ENCODE results near the gene NOMO2.
"Not testable (repeated sequence)": the region's sequence is repeated elsewhere in the genome, so short reads cannot be mapped to it uniquely, and the experiment has no call there.

Gene NOMO2

GRCh38 chr16:18575298-18575917 lies 13.5 kb upstream of the NOMO2 start:
- not testable (repeated sequence) for DNase-seq (ENCODE audit: low read depth)

- DNase-seq (ENCODE audit: low read depth), result not testable (repeated sequence)
Observed at GRCh38 chr16:18573887-18574286, 12.0 kb upstream of the NOMO2 start.

DNA sequence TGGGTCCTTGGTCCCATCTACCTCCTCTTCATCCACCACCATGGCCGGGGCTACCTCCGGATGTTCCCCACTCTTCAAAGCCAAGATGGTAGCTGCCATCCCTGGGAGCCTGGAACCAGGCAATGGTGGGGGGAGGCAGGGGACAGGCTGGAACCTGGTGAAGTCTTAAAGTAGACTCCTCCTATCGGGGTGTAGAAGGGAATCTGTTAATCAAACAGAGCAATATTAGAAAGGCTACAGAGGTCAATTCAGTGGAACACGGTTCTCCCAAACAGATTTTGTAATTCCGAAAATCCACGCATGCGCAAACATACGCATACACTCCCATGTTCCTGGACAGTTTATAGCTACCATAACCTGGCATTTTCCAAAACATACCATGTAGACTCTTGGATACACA lies 11.1 kb upstream of the NOMO2 start:
- not testable (repeated sequence) for DNase-seq (ENCODE audit: low read depth)

DNA sequence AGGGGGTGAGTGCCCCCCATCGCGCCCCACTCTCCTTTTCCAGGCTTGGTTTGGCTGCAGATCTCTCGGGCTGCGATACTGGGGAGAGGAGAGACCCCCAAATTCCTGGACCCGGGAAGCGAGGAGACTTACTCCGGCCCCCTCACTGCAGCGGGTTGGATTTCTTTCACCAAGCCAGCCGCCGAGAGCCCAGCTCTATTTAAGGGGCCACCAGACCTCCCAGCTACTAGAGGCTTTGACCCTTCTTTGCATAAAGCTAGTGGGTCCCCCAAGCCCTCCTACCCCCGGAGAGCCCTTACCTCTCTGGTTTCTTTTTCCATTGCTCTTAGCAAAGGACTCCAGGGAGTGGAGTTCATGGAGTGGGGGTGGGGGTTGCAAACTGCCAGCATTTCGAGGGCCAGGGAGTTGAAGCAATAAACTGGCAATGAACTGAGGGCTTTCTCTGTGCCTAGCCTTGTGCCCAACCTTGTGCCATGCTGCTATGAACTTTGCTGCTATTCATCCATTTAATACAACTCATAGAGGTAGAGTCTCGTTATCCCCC lies 9.5 kb upstream of the NOMO2 start:
- DNase-seq (ENCODE audit: low read depth), result not testable (repeated sequence)

GRCh38 chr16:18570529-18571306 lies 8.8 kb upstream of the NOMO2 start:
- not testable (repeated sequence) for DNase-seq (ENCODE audit: low read depth)

- not testable (repeated sequence) for DNase-seq (ENCODE audit: low read depth)
Observed at GRCh38 chr16:18560416-18561220, 1.3 kb downstream of the NOMO2 start.

DNA sequence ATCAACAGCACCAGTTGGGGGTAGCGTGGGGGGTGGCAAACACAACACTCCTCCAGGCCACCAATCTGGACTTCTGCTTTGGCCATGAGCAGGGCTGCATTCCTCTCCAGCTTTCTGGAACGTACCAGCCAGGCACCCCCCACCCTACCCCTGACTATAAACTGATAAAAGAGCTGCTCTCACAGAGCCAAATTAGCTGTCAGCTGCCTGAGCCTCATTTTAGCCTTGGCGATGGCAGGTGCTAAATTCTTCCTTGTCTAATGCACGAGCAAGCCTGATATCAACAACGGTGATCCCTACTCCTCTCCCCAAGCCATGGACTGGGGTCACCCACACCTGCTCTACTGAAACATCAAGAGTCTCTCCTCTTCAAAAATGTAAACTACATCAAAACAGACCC lies 8.2 kb downstream of the NOMO2 start:
- DNase-seq (ENCODE audit: low read depth), result not testable (repeated sequence)

GRCh38 chr16:18547382-18547781 lies 14.5 kb downstream of the NOMO2 start:
- DNase-seq (ENCODE audit: low read depth), result not testable (repeated sequence)

DNA sequence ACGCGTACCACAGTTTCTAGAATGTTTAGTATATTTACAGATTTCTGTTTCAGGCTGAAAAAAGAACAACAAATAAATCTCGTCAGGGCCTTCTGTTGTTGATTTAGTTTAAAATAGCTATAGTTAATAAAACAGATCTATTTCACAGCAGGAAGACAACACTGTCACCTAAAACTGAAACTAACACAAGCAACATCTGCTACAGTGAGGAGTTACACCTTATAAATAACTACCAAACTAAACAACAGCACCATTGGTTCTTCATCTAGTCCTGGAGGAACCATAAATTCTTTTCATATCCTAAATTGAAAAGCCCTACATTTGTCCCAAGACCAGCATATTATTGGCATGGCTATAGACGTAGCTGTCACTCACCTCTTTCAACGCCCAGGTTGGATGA lies 15.0 kb downstream of the NOMO2 start:
- DNase-seq (ENCODE audit: low read depth), result not testable (repeated sequence)

DNA sequence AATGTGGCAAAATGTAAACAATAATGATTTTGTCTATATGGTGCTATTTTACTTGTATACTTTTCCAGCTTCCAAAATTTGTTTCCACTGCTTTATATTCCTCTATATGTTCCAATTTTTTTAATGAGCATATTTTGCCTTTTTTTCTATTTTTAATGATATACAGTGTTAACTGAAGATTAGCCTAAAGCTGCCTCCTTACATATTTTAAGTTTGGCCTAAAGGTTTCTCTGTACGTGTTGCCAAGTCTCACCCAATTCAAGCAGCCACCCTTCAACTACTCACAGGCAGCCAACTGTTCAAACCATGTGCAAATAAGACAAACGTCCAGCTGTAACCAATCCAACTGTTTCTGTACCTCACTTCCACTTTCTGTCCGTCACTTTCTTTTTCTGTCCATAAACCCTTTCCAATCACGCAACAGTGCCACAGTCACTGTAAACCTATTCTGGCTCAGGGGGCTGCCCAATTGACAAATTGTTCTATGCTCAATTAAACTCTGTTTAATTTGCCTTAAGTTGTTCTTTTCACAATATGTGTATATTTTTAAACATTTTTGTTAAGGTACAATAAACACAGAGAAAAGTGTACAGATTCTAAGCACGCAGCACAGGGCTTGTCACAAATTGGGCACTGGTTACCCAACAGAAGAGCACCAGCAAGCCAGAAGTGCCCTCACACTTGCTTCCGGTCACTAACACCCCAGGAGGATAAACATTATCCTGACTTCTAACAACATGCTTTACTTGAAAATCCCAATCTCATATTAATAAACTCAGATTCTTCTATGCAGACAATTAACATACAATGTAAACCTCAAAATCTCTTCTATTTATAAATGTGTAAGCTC lies 17.4 kb downstream of the NOMO2 start:
- not testable (repeated sequence) for DNase-seq (ENCODE audit: low read depth)

DNA sequence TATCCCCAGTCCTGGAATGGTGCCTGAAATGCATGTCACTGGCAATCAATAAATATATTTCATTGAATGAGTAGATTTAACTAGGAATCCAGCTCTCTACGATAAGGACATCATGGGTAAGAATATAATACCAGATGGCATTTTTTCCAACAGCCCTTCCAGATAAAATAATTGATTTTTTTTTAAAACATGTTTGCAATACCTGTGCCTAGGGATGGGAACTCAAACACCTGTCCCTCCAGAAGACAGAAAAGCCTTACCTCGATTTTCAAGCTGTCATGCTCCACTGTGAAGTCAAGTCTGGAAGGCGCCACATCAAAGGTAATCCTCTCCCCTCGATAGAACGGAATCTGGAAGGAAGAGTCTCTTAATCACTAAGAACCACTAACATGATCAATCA lies 20.0 kb downstream of the NOMO2 start:
- DNase-seq (ENCODE audit: low read depth), result not testable (repeated sequence)

DNA sequence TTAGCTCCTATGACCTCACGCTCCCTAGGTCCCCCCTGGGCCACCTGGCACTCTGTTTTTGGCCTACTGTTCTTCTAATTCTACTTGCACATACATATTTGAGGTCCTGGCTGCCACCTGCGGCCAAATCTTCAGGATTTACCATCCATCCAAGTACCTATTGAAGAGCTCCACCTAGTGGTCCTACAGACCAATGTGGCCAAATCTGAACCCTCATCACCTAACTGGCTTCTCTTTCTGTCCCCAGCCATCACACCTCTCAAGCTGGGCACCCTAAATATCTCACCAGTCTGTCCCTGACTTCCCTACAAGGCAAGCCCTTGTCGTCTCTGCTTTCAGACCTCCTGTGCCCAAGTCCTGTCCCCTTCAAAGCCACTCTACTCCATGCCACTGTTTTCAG lies 24.9 kb downstream of the NOMO2 start:
- DNase-seq (ENCODE audit: low read depth), result not testable (repeated sequence)

- not testable (repeated sequence) for DNase-seq (ENCODE audit: low read depth)
Observed at GRCh38 chr16:18535519-18536168, 26.3 kb downstream of the NOMO2 start.

DNA sequence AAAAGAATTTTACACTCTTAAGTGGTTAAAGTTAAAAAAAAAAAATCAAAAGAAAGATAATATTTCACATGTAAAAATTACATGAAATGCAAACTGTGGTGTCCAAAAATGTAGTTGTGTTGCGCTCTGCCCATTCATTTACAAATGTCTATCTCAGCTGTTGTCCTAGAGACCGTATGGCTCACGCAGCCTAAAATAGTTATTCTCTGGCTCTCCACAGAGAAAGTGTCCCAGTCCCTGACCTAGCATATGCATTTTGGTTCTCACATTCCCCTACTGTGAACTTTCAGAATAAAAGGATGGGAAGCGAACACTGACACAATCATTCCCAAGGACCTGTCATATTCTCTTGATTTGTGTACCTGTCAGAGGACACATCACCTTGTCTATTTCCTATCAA lies 27.6 kb downstream of the NOMO2 start:
- not testable (repeated sequence) for DNase-seq (ENCODE audit: low read depth)

DNA sequence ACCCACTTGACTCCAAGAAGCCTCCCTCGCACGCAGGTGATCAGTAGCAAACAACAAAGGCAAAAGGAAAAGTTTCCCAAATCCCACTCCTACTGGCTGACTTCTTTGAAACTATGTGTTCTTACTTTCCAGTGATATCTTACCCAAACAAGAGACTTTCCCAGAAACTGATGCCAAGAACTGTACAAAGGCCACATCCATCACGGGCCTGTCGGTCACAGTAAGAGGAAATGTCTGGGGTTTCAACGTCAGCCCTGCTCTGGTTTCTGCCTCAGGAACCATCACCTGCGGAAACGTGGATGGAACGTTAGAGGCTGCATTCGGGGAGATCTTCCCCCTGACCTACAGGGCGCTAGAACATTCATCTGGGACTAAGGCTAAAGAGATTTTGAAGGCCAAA lies 30.6 kb downstream of the NOMO2 start:
- DNase-seq (ENCODE audit: low read depth), result not testable (repeated sequence)

GRCh38 chr16:18530329-18530728 lies 31.6 kb downstream of the NOMO2 start:
- DNase-seq (ENCODE audit: low read depth), result not testable (repeated sequence)

GRCh38 chr16:18526547-18526946 lies 35.4 kb downstream of the NOMO2 start:
- DNase-seq (ENCODE audit: low read depth), result not testable (repeated sequence)

DNA sequence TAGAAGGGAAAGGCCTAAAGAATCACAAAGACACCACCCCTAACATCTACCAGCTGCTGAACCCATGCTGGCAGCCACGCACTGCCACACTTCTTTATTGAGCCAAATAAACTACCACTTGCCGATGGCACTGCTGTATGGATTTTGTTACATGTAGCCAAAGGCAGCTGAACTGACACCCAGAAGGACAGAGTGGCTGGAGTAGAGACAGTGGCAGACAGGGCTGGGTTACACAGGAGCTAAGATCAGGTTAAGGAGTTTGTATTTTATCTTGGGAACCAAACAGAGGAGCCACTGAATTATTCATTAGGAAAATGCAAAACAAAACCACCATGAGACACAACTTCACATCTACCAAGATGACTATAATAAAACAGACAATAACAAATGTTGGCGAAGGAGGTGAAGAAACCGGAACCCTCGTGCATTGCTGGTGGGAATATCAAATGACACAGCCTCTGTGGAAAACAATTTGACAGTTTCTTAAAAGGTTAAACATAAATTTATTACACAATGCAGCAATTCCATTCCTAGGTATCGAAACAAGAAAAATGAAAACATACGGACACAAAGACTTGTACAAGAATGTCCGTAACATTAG lies 35.9 kb downstream of the NOMO2 start:
- not testable (repeated sequence) for DNase-seq (ENCODE audit: low read depth)

- not testable (repeated sequence) for DNase-seq (ENCODE audit: low read depth)
Observed at GRCh38 chr16:18522637-18523036, 39.3 kb downstream of the NOMO2 start.

DNA sequence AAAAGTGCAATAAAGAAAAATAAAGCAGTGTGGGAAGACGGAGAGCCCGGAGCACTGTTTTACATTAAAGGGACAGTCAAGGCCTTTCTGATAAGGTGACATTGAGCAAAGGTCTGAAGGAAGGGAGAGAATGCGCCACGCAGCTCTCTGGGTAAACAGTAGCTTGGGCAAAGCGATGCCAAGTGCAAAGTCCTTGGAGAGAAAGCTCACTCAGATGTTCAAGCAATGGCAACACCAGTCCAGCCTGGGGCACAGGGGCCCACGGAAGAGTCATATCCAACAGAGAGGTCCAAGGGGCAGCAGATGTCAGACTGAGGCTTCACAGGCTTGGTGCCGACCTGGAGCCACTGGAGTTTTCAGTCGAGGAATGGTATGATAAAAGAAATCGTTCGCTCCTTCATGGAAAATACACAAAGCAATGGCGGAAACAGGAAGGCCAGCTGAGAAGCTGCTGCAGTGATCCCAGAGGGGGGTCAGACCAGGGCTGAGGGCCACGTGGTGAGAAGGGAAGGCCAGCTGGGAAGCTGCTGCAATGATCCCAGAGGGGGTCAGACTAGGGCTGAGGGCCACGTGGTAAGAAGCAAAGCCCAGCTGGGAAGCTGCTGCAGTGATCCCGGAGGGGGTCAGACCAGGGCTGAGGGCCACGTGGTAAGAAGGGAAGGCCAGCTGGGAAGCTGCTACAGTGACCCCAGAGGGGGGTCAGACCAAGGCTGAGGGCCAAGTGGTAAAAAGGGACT lies 40.3 kb downstream of the NOMO2 start:
- DNase-seq (ENCODE audit: low read depth), result not testable (repeated sequence)
